SH-SY5Y (cell line): ENCODE measurements around the gene PCYOX1L.

Source experiments
- GATA2 ChIP-seq: IDR thresholded peaks from 2 replicates; pipeline ENCODE4 v1.6.1; 2011; ENCODE audit warnings: mild to moderate bottlenecking, low read depth, low read length
- GATA3 ChIP-seq: IDR thresholded peaks from 2 replicates; pipeline ENCODE4 v1.6.1; 2011; ENCODE audit warnings: low read depth, mild to moderate bottlenecking, low read length, moderate library complexity

The PCYOX1L gene

GRCh38 chr5:149371296-149371962 is 13.6 kb downstream of the PCYOX1L start:
- TF ChIP-seq GATA2, result no peak
- no peak for TF ChIP-seq GATA3

DNA sequence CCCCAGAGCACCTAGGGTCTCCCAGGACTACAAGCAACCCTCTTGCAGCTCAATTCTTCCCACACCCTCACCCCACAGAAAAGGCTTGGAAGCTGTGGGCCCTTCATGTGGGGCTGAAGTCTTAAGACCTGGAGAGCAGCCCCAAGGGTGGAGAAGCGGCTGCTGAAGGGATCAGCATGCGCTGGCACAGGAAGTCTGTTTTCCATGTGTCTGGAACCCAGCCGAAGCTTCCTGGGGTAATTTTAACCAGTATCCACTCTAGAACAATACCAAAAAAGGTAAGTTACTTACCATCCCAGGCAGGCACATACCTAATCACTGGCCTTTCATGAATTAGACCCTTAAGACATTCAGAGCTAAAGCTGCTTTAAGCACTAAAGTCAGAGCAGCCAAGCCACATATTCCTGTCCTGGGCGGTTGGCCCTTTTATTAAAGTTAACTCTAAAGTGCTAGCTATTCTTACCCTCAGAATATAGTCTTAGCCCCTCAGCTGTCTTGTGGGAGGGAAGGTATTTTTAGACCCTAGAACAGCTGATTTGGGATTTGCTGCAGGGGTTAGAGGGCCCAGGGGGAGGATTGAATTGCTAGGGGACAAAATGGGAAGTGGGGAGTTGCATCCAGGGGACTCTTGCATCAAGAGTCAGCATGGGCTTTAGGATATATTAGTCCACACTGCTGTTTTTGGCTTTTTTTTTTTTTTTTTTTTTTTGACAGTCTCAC is 14.4 kb downstream of the PCYOX1L start:
- no peak for TF ChIP-seq GATA3
- no peak for TF ChIP-seq GATA2

GRCh38 chr5:149372932-149373331 is 15.1 kb downstream of the PCYOX1L start:
- TF ChIP-seq GATA3, result no peak
- no peak for TF ChIP-seq GATA2

- TF ChIP-seq GATA3 (no peak), GATA2 (no peak)
These were observed 16.5 kb downstream of the PCYOX1L start for GRCh38 chr5:149374303-149374702.

GRCh38 chr5:149374801-149375200 is 17.0 kb downstream of the PCYOX1L start:
- no peak for TF ChIP-seq GATA3
- no peak for TF ChIP-seq GATA2

DNA sequence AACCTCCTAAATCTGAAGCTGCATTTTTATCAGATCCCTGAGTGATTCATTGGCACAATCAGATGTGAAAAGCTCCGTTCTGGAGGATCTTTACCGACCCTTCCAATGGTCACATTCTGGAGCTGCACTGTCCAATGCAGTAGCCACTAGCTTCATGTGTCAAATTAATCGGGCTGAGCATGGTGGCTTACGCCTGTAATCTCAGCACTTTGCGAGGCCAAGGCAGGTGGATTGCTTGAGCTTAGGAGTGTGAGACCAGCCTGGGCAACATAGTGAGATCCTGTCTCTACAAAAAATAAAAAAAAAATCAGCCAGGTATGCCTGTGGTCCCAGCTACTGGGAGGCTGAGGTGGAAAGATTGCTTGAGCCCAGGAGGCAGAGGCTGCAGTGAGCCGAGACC is 17.6 kb downstream of the PCYOX1L start:
- TF ChIP-seq GATA2, result no peak
- no peak for TF ChIP-seq GATA3

- no peak for TF ChIP-seq GATA3
- no peak for TF ChIP-seq GATA2
These were observed 18.3 kb downstream of the PCYOX1L start for GRCh38 chr5:149376104-149376503.

DNA sequence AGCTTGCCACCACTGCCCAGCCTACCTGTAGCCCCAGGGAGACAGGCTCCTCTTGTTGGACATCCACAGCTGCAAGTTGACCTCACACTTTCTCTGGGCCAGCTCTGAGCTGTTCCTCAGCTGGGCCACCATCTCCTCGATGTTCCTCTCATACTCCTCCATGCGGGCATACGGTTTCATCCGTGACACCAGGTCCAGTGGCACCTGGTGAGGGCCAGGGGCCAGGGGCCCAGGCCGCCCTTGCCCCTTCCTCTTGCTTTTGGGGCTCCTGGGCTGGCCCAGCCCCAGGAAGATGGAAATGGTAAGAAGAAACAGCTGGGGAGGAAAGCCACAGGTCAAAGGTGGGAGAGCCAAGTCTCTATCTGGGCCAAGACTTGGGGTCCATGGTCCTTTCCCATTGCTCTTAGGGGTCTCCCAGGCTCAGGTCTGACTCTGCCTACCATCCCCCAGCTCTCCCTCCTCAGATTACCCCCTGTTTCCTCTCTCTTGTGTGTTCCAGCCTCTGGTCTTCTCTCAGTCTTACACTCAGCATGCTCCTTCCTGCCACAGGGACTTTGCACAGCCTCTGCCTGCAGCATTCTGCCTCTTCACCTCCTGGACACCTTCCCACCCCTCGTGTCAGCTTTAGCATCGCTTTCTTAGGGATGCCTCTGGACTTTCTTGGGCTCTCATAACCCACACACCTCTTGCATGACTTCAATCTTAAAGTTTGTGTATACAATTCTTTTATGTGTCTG is 19.0 kb downstream of the PCYOX1L start:
- no peak for TF ChIP-seq GATA3
- no peak for TF ChIP-seq GATA2

- TF ChIP-seq GATA3 (no peak), GATA2 (no peak)
These were observed 20.5 kb downstream of the PCYOX1L start for GRCh38 chr5:149378241-149378820.

- TF ChIP-seq GATA3 (no peak), GATA2 (no peak)
These were observed 21.4 kb downstream of the PCYOX1L start, which contains the start of gene IL17B for GRCh38 chr5:149379177-149379761. Gene IL17B (minus strand): TSS chr5:149379292. CDS start chr5:149379225, 67 bp downstream.

- TF ChIP-seq GATA3 (no peak), GATA2 (no peak)
These were observed 22.1 kb downstream of the PCYOX1L start for GRCh38 chr5:149379818-149380374.

DNA sequence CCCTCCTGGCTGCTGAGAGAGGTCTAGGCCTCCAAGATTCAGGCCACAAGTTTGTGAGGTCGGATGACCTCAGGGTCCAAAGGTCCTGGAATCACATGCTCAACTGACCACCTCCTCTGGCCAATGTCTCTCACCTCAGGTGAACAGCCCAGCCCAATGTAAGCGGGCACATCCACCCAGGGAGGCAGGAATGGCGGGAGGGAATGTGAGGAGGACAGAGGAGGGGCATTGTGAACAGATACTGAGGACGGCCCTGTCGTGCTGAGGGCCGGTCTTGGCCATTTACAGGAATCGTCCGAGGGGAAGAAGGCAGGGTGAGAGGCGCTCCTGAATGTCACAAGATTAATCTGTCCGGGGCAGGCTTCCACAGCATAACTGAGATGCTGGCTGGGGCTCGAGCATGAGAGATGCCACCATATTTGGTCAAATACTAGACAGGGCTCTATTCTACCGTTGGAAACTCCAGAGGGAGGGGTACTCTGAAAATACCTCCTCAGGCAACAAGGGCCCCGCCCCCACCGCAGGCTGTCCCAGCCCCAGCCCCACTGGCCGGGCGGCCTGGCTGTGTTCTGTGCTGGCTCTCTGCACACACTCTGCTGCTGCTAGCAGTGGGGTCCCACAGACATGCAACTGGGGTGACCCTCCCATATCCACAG is 22.7 kb downstream of the PCYOX1L start:
- TF ChIP-seq GATA2 (no peak), GATA3 (no peak)
